GM23338 (cell line): ENCODE measurements around the gene NFE2L1.

Experiments used
- CREB1 ChIP-seq: fragments of 250-450 bp; sonication (Bioruptor Pico); IDR thresholded peaks from 2 replicates; pipeline ENCODE4 v1.5.0; 2020; ENCODE audit warnings: low read depth, mild to moderate bottlenecking, moderate library complexity
- CTCF ChIP-seq, 2 experiments: fragments of 200-600 bp in 1 of 2; sonication (generic) in 1 of 2; conservative IDR thresholded peaks; 2 replicates each; pipeline versions ENCODE4 v1.5.1 to v1.6.1; 2016 to 2017; ENCODE audit warnings: antibody characterized with exemption in 2 of 2, low read depth in 2 of 2, mild to moderate bottlenecking in 2 of 2, moderate library complexity in 1 of 2
- ETS1 ChIP-seq: IDR thresholded peaks from 2 replicates; pipeline ENCODE4 v1.6.1; 2016; ENCODE audit warnings: antibody characterized with exemption
- EZH2 ChIP-seq: fragments of 200-600 bp; sonication (generic); IDR thresholded peaks from one replicate; pipeline ENCODE4 v1.8.0; 2017; ENCODE audit warnings: antibody characterized with exemption, mild to moderate bottlenecking, low read depth; ENCODE audit not compliant: unreplicated experiment
- EZH2phosphoT487 ChIP-seq: fragments of 200-600 bp; sonication (generic); IDR thresholded peaks from one replicate; pipeline ENCODE4 v1.8.1; 2018; ENCODE audit warnings: antibody characterized with exemption; ENCODE audit not compliant: unreplicated experiment
- POLR2AphosphoS5 ChIP-seq: IDR thresholded peaks from 2 replicates; pipeline ENCODE4 v1.6.1; 2016; ENCODE audit warnings: antibody characterized with exemption, low read depth
- ZNF331 ChIP-seq: fragments of 250-450 bp; sonication (Bioruptor Pico); IDR thresholded peaks from 2 replicates; pipeline ENCODE4 v1.5.0; 2020; ENCODE audit warnings: low read depth, mild to moderate bottlenecking, moderate library complexity
- TF ChIP-seq, protein P1 (sequence below): IDR thresholded peaks from one replicate; pipeline ENCODE4 v1.6.1; 2018; ENCODE audit warnings: antibody characterized with exemption; ENCODE audit not compliant: unreplicated experiment

DNA sequence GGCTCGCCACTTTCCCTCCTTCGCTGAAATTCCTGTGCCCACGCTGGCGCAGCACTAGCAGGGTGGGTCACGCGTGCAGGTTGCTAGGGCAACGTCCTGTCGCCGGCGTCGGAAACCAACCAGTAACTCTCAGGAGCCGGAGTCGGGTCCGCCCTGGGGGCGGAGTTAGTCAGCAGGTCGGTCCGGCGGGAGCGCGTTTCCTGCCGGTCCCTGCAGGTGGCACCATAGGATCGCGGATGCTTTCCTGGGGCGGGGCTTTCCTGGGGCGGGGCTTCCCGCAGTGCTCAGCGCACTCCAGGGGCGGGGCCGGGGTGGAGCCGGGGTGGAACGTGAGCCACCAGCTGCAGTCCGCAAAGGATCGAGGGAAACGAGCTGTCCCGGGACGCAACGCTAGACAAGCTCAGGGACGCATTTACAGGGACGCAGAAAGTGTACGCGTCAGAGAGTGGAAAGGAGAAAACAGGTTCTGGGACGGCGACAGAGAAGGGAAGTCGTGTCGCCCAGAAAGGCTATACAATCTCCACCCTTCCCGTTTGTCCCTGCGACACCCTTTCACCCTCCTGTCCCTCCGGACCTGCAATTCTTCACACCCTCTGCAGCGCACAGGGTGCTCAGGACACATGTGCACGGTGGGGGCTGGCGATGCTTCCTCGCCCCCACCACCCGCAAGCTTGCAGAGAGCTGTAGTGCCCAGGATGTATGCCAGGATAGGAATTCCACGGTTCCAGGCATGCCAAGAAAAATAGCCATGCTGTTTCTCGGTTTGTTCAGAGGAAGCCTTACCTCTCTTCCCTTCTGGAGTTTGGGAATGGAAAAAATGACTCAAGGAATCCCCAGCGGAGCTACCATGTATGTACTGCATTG lies 22.9 kb upstream of the NFE2L1 start:
- TF ChIP-seq POLR2AphosphoS5 (peak; percentile 48; the same call in 1 of the 2 replicates), CTCF (conservative IDR thresholded peaks at IDR 0.05; ENCODE audit: low read depth in 2 of 2) (peak; percentile 55 to 95), EZH2phosphoT487 (no peak), EZH2 (no peak), CREB1 (CRISPR knock-in tag) (0 out of 2 replicates have a peak, but pooled peaks have one; percentile 16), ETS1 (no peak), ZNF331 (CRISPR knock-in tag) (no peak)
- TF ChIP-seq, protein P1, sequence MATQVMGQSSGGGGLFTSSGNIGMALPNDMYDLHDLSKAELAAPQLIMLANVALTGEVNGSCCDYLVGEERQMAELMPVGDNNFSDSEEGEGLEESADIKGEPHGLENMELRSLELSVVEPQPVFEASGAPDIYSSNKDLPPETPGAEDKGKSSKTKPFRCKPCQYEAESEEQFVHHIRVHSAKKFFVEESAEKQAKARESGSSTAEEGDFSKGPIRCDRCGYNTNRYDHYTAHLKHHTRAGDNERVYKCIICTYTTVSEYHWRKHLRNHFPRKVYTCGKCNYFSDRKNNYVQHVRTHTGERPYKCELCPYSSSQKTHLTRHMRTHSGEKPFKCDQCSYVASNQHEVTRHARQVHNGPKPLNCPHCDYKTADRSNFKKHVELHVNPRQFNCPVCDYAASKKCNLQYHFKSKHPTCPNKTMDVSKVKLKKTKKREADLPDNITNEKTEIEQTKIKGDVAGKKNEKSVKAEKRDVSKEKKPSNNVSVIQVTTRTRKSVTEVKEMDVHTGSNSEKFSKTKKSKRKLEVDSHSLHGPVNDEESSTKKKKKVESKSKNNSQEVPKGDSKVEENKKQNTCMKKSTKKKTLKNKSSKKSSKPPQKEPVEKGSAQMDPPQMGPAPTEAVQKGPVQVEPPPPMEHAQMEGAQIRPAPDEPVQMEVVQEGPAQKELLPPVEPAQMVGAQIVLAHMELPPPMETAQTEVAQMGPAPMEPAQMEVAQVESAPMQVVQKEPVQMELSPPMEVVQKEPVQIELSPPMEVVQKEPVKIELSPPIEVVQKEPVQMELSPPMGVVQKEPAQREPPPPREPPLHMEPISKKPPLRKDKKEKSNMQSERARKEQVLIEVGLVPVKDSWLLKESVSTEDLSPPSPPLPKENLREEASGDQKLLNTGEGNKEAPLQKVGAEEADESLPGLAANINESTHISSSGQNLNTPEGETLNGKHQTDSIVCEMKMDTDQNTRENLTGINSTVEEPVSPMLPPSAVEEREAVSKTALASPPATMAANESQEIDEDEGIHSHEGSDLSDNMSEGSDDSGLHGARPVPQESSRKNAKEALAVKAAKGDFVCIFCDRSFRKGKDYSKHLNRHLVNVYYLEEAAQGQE = no peak
